ENCODE measurements around the gene TES. TPM values are rescaled to one million over a fixed set of nuclear protein-coding genes. Genes with fewer than 3 reads are reported as not detected.
"Not testable (repeated sequence)": the region's sequence is repeated elsewhere in the genome, so short reads cannot be mapped to it uniquely, and the experiment has no call there.

TES gene
- polyA plus RNA-seq, 3 donors = 74.4 to 77.8 (median 75.7) TPM

GRCh38 chr7:116232350-116232749 is 22.0 kb downstream of the TES start:
- no peak for DNase-seq (ENCODE audit: extremely low read depth in 1 of 11, low read depth in 9 of 11, low spot score in 4 of 11)

- no peak for DNase-seq (ENCODE audit: extremely low read depth in 1 of 11, low read depth in 9 of 11, low spot score in 4 of 11)
These were observed 22.6 kb downstream of the TES start for GRCh38 chr7:116232920-116233319.

DNA sequence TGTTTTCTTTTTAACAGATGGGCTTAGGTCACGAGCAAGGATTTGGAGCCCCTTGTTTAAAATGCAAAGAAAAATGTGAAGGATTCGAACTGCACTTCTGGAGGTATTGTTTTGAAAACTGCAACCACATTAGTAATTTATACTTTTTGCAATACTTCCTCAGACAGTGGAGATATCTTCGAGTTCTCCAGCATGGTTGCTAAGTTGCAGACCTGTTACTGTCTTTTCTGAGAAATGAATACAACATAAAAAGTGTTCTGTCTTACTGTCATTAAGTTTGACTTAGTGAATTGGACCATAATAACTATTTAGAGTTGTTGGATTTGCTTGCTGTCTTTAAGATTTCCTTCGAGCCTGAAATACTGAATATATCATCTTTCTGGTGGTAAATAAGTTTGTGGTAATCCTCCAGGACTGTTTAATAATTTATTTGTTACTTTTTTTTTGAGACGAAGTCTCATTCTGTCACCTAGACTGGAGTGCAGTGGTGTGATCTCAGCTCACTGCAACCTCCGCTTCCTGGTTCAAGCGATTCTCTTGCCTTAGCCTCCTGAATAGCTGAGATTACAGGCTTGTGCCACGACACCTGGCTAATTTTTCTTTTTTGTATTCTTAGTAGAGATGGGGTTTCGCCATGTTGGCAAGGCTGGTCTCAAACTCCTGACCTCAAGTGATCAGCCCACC is 24.3 kb downstream of the TES start:
- no peak for DNase-seq (ENCODE audit: extremely low read depth in 1 of 11, low read depth in 9 of 11, low spot score in 4 of 11)

GRCh38 chr7:116235380-116235779 is 25.0 kb downstream of the TES start:
- DNase-seq (ENCODE audit: extremely low read depth in 1 of 11, low read depth in 9 of 11, low spot score in 4 of 11) = no peak

DNA sequence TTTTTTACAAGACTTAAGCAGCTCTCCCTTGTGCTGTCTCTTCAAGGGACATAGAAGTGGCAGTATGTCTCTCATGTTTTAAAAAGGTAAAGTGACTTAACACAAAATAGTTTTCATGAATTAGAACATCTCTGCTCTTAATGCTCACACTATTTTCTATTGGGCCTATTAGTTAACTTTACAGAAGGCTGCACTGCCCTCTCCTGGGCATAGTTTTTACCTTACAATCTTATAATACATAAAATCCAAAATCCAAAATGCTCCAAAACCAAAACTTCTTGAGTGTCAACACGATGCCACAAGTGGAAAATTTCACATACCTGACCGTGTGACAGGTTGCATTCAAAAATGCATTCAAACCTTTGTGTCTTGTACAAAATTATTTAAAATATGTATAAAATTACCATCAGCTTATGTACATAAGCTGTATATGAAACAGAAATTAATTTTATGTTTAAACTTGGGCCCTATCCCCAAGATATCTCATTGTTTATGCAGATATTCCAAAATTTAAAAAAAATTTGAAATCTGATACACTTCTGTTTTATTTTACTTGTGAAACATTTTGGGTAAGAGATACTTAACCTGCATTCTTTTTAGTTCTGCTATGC is 25.8 kb downstream of the TES start:
- DNase-seq (ENCODE audit: extremely low read depth in 1 of 11, low read depth in 9 of 11, low spot score in 4 of 11) = peak in 3 of 11 donors; percentile 24 to 56 (median 24)

- no peak for DNase-seq (ENCODE audit: extremely low read depth in 1 of 11, low read depth in 9 of 11, low spot score in 4 of 11)
These were observed 28.7 kb downstream of the TES start for GRCh38 chr7:116239020-116239419.

GRCh38 chr7:116239434-116239833 is 29.1 kb downstream of the TES start:
- DNase-seq (ENCODE audit: extremely low read depth in 1 of 11, low read depth in 9 of 11, low spot score in 4 of 11) = no peak

DNA sequence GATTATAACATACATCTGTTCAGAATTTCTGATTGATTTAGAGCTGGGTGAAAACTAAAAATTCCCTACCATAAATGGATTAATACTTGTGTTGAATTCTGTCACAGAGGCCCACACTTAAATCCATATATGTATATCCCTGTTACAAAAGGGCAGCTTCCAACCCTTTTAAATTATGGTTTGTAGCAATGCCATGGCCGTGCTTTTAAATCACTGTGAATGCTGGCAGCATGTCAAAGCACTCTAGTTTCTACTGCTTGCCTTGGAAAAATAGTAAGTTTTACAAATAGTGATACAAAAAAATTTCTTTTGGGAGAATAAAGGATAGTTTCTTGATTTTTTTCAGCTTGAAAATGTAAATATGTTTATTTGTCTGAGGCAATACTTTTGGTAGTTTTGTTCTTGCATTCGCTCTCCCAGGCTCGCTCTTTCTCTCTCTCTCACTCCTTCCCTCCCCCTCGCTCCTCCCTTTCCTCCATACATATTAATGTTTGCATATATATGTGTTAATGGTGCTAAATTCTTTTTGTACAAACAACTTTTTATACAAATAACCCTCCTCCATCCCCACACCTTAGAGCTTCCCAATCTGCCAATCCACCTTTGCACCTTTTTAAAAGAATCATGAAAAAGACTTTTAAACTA is 29.8 kb downstream of the TES start:
- DNase-seq (ENCODE audit: extremely low read depth in 1 of 11, low read depth in 9 of 11, low spot score in 4 of 11) = peak in 7 of 11 donors; percentile 25 to 54 (median 42)

DNA sequence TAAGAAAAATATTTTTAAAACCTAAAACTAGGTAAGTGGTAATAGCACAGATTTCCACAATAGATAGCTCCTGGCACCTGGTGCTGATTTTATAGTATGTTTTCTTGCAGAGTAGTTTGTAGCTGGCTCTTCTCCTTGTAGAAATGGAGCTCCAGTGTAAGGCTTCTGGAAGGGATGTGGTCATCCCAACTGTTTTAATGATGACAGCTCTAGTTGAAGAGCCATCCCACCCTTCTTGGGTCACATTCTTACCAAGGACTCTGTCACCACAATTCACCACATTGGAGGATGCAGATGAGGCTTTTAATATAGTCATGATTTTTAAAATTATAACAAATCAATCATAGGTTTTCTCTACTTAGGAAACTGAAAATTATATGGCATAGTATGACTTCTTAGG is 31.0 kb downstream of the TES start:
- DNase-seq (ENCODE audit: extremely low read depth in 1 of 11, low read depth in 9 of 11, low spot score in 4 of 11) = no peak

DNA sequence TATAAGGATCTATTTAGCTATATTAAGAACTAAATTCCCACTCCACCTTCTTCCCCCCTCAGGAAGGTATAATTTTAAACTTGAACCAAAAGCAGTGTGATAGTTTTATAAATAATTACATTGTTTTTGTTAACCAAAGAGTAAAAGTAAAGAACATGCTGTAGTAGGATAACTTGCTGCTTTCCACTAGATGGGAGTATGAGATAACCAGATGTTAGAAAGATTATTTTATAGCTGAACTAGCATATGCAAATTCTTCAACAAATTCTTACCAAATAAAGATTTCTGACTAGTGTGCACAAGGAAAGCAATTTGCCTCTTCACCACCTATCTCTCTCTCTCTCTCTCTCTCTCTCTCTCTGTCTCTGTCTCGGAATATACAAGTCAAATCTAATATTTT is 31.8 kb downstream of the TES start:
- DNase-seq (ENCODE audit: extremely low read depth in 1 of 11, low read depth in 9 of 11, low spot score in 4 of 11) = no peak

DNA sequence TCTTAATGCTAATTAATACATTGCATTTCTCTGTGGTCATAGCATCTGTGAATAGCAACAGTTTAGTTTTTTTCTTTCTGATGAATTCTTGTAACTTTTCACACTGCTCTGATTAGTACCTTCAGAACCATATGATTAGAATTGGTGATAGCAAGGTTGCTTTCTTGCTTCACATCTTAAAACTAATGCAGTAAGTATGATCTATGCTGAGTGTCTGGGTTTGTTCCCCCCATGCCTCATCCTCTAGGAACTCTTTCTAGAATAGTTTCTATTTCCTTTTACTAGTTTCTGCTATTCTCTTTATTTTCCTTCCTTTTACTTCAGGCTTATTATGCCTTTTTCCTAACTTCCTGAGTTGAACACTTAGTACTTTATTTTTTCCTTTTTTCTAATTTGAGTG is 32.4 kb downstream of the TES start:
- DNase-seq (ENCODE audit: extremely low read depth in 1 of 11, low read depth in 9 of 11, low spot score in 4 of 11) = no peak

GRCh38 chr7:116244803-116245202 is 34.5 kb downstream of the TES start:
- not testable (repeated sequence) for DNase-seq (ENCODE audit: extremely low read depth in 1 of 11, low read depth in 9 of 11, low spot score in 4 of 11)

- DNase-seq (ENCODE audit: extremely low read depth in 1 of 11, low read depth in 9 of 11, low spot score in 4 of 11) = no peak
These were observed 36.0 kb downstream of the TES start for GRCh38 chr7:116246357-116246756.

- no peak for DNase-seq (ENCODE audit: extremely low read depth in 1 of 11, low read depth in 9 of 11, low spot score in 4 of 11)
These were observed 39.7 kb downstream of the TES start for GRCh38 chr7:116249969-116250553.

GRCh38 chr7:116251675-116252074 is 41.3 kb downstream of the TES start:
- no peak for DNase-seq (ENCODE audit: extremely low read depth in 1 of 11, low read depth in 9 of 11, low spot score in 4 of 11)

- DNase-seq (ENCODE audit: extremely low read depth in 1 of 11, low read depth in 9 of 11, low spot score in 4 of 11) = no peak
These were observed 41.9 kb downstream of the TES start for GRCh38 chr7:116252249-116252648.

DNA sequence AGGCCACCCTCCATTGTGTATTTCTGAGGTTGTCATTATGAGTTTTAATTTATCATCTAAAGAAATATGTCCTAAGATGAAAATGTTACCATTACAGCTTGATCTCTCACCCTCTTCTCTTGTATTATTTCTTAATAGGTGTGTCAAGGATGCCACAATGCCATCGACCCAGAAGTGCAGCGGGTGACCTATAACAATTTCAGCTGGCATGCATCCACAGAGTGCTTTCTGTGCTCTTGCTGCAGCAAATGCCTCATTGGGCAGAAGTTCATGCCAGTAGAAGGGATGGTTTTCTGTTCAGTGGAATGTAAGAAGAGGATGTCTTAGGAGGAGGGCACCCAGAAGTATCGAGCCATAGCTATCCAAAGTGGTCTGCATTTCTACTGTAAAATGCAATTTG is 46.8 kb downstream of the TES start:
- no peak for DNase-seq (ENCODE audit: extremely low read depth in 1 of 11, low read depth in 9 of 11, low spot score in 4 of 11)

DNA sequence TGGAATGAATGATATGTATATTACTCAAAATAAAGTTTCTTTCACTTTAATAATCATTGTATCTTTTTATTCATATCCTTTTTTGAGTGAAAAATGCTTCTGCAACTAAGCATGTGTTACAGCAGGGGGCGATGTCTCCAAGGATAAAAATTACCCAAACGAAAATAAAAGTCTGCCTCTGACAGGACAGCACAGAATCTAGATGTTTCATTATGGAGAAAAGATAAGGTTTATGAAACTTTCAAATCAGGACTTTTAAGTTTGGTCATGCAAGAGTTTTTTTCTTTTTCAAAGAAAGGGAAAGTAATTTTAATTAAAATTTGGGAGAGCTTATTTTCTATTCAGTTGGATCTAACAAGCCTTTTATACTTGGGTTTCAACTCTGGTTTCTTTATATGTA is 48.4 kb downstream of the TES start:
- DNase-seq (ENCODE audit: extremely low read depth in 1 of 11, low read depth in 9 of 11, low spot score in 4 of 11) = peak in 5 of 11 donors; percentile 26 to 33 (median 30)

DNA sequence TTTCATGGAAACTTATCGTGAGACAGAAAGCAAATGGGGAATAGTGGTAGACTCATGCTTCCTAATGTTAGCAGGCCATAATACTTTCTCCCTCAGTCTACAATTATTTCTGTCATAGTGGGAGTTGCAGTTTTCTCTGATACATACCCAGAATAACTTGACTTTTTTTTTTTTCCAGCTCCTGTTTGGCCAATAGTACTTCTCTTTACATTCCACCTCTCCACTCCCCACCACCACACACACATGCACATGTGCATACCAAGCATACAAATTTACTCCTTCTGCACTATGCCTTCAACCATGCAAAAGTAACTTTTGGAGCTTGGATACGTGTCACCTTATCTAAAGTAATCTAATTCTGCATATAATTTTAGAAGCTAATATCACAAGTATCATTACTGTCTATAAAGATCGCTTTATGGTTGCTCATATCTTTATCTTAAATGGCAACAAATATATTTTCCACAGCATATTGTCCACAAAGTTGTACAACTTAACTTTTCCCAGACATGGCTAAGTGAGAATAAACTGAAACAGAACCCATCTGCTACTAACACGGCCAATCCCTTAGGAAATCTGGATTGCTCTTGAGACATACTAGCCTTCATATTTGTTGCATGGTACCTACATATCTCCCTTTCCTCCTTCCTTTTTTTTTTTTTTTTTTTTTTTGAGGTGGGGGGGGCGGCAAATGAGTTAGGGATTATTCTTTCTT is 49.0 kb downstream of the TES start:
- no peak for DNase-seq (ENCODE audit: extremely low read depth in 1 of 11, low read depth in 9 of 11, low spot score in 4 of 11)

Data from renal cortex interstitium (tissue), 11 donors.